ENCODE measurements around the gene ADGRG6. TPM values are rescaled to one million over a fixed set of nuclear protein-coding genes. Genes with fewer than 3 reads are reported as not detected.

ADGRG6 gene
- total and polyA plus RNA-seq, 2 experiments from 2014 or later, result 0.38 to 1.5 TPM

DNA sequence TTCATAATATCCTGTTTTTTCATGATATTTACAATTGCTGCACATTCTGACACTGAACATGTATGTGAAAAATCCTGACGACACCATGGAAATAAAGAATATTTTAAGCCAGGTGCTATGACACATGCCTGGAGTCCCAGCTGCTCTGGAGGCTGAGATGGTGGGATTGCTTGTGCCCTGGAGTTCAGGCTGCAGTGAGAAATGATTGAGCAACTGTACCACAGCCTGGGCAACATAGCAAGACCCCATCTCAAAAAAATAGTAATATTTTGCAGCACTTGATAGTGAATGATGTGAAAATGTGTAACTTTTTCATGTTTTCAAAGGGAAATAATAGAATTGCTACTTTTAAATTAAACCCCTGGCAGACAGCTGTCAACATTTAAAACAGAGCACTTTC is 137.1 kb downstream of the ADGRG6 start:
- Histone ChIP-seq H3K79me2 (ENCODE audit: insufficient read depth) (no peaks in the 10 kb centered on the region), H3K9me2 (ENCODE audit: insufficient read depth) (no peaks in the 10 kb centered on the region), H3K9ac (no peak overlapping the region), H2AFZ (no peak overlapping the region), H3K9me3 (ENCODE audit: low read depth) (no peaks in the 10 kb centered on the region), H3K4me3 (no peak overlapping the region), H3K27ac (no peak overlapping the region), H3K27me3 (replicated peaks; ENCODE audit: insufficient read depth) (no peaks in the 10 kb centered on the region), H3K4me2 (ENCODE audit: unreplicated experiment) (no peak overlapping the region), H4K20me1 (ENCODE audit: insufficient read depth) (no peaks in the 10 kb centered on the region), H3K4me1 (ENCODE audit: insufficient read depth) (peaks cover 6% of the 10 kb centered on the region; the same call in 1 of the 2 replicates), H3F3A (ENCODE audit: insufficient read depth) (no peaks in the 10 kb centered on the region), H3K36me3 (ENCODE audit: low read depth) (no peaks in the 10 kb centered on the region)
- WGBS, 2 experiments (ENCODE audit: low coverage in 1 of 2, low lambda C conversion rate in 2 of 2, missing lambda C conversion rate in 2 of 2), result 95 to 96% methylated on average over 1 of the region's 1 CpG
- in situ Hi-C loops (cut with MboI), result no loop called here
- TF ChIP-seq EZH2phosphoT487 (IDR thresholded peaks at IDR 0.05; ENCODE audit: insufficient read depth, low read depth) (no peak), EZH2 (IDR thresholded peaks at IDR 0.05; ENCODE audit: insufficient read depth, poor library complexity, severe bottlenecking) (no peak)
- no peak for DNase-seq

DNA sequence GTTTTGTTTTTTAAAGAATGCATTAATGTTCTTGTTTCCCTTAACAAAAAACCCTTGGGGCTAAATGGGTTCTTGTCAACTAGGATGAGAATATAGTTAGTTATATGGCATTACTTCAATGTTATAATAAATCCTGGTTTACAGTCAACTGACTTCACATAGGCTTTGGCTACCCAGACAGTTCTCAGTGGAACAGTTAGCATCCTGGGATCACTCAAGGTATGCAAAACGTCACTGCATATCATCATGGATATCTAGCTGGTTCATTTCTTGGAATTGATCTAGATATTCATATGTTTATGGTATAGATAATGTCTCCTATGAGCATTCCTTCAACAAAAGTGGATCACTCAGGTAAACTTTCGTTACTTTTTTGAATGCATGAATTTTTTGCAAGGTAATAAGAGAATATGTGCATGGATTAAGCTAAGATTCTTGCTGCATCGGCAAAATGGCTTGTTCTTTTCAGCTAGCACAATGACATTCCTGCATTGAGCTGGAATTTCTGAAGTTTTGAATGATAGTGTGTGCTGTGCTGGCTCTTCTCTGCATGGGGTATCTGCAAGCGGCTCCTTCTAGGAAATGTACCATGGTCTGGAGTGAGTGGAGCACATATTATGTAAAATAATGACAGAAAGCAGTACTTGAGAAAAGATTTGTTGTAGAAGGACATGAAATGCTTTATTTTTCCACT is 138.9 kb downstream of the ADGRG6 start:
- H2AFZ ChIP-seq, result no peak overlapping the region
- 65 to 69% methylated on average over 4 of the region's 4 CpGs for WGBS, 2 experiments (ENCODE audit: low coverage in 1 of 2, low lambda C conversion rate in 2 of 2, missing lambda C conversion rate in 2 of 2)
- H3K9ac ChIP-seq, result no peak overlapping the region
- no peaks in the 10 kb centered on the region for H3K9me2 ChIP-seq (ENCODE audit: insufficient read depth)
- no peaks in the 10 kb centered on the region for H3K79me2 ChIP-seq (ENCODE audit: insufficient read depth)
- TF ChIP-seq EZH2phosphoT487 (IDR thresholded peaks at IDR 0.05; ENCODE audit: insufficient read depth, low read depth) (no peak), EZH2 (IDR thresholded peaks at IDR 0.05; ENCODE audit: insufficient read depth, poor library complexity, severe bottlenecking) (no peak)
- H3K9me3 ChIP-seq (ENCODE audit: low read depth), result no peaks in the 10 kb centered on the region
- H3K36me3 ChIP-seq (ENCODE audit: low read depth), result no peaks in the 10 kb centered on the region
- DNase-seq, result no peak
- no peaks in the 10 kb centered on the region for H3K27me3 ChIP-seq (replicated peaks; ENCODE audit: insufficient read depth)
- in situ Hi-C loops (cut with MboI), result no loop called here
- H3K4me3 ChIP-seq, result no peak overlapping the region
- no peaks in the 10 kb centered on the region for H4K20me1 ChIP-seq (ENCODE audit: insufficient read depth)
- no peak overlapping the region for H3K27ac ChIP-seq
- no peak overlapping the region for H3K4me2 ChIP-seq (ENCODE audit: unreplicated experiment)
- peaks cover 15% of the 10 kb centered on the region for H3K4me1 ChIP-seq (ENCODE audit: insufficient read depth)
- H3F3A ChIP-seq (ENCODE audit: insufficient read depth), result no peaks in the 10 kb centered on the region

DNA sequence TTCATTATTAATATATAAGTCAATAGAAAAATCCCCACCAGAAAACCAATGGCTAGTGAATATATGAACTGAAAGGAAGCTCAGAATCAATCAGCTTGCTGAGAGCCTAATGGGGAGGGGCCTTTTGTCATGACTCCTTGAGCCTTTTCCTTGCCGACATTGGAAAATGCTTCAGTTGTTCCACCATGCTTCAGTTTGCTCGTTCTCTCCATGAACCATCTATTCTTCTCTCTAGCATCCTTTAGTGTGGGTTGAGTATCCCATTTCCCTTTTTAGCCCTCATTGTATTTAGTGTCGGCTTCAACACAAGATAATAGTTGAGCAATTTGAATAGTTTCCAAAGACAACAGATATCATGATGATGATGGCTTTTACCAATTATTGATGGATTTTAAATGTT is 139.9 kb downstream of the ADGRG6 start:
- H4K20me1 ChIP-seq (ENCODE audit: insufficient read depth), result no peaks in the 10 kb centered on the region
- H3K9ac ChIP-seq, result no peak overlapping the region
- DNase-seq, result no peak
- H3K9me3 ChIP-seq (ENCODE audit: low read depth), result no peaks in the 10 kb centered on the region
- in situ Hi-C loops (cut with MboI), result no loop called here
- no peaks in the 10 kb centered on the region for H3K36me3 ChIP-seq (ENCODE audit: low read depth)
- no peak overlapping the region for H3K4me3 ChIP-seq
- TF ChIP-seq EZH2 (IDR thresholded peaks at IDR 0.05; ENCODE audit: insufficient read depth, poor library complexity, severe bottlenecking) (no peak), EZH2phosphoT487 (IDR thresholded peaks at IDR 0.05; ENCODE audit: insufficient read depth, low read depth) (no peak)
- WGBS, 2 experiments (ENCODE audit: low coverage in 1 of 2, low lambda C conversion rate in 2 of 2, missing lambda C conversion rate in 2 of 2), result 95 to 96% methylated on average over 3 of the region's 3 CpGs
- no peak overlapping the region for H3K27ac ChIP-seq
- H3F3A ChIP-seq (ENCODE audit: insufficient read depth), result no peaks in the 10 kb centered on the region
- no peaks in the 10 kb centered on the region for H3K79me2 ChIP-seq (ENCODE audit: insufficient read depth)
- peaks cover 15% of the 10 kb centered on the region for H3K4me1 ChIP-seq (ENCODE audit: insufficient read depth)
- no peaks in the 10 kb centered on the region for H3K9me2 ChIP-seq (ENCODE audit: insufficient read depth)
- no peak overlapping the region for H2AFZ ChIP-seq
- H3K27me3 ChIP-seq (replicated peaks; ENCODE audit: insufficient read depth), result no peaks in the 10 kb centered on the region
- H3K4me2 ChIP-seq (ENCODE audit: unreplicated experiment), result no peak overlapping the region

DNA sequence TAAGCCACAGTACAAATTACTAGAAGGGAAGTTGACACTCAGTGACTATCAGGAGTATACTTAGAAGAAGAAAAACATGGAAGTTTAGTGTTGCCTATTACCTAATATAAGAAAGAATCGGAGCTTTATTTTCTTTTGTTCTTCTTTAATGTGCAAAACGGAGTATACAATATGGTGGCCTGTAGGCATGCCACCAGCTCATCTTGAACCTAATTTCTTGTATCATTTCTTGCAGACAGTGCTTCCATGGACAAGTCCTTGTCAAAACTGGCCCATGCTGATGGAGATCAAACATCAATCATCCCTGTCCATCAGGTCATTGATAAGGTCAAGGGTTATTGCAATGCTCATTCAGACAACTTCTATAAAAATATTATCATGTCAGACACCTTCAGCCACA is 141.3 kb downstream of the ADGRG6 start:
- DNase-seq, result no peak
- no peaks in the 10 kb centered on the region for H3K9me3 ChIP-seq (ENCODE audit: low read depth)
- peaks cover 15% of the 10 kb centered on the region for H3K4me1 ChIP-seq (ENCODE audit: insufficient read depth)
- H3K9ac ChIP-seq, result no peak overlapping the region
- H3K36me3 ChIP-seq (ENCODE audit: low read depth), result no peaks in the 10 kb centered on the region
- no peaks in the 10 kb centered on the region for H4K20me1 ChIP-seq (ENCODE audit: insufficient read depth)
- H3K27ac ChIP-seq, result no peak overlapping the region
- H3K4me3 ChIP-seq, result no peak overlapping the region
- H3K9me2 ChIP-seq (ENCODE audit: insufficient read depth), result no peaks in the 10 kb centered on the region
- H3K79me2 ChIP-seq (ENCODE audit: insufficient read depth), result no peaks in the 10 kb centered on the region
- no peaks in the 10 kb centered on the region for H3K27me3 ChIP-seq (replicated peaks; ENCODE audit: insufficient read depth)
- no peak overlapping the region for H2AFZ ChIP-seq
- H3K4me2 ChIP-seq (ENCODE audit: unreplicated experiment), result no peak overlapping the region
- WGBS, 2 experiments (ENCODE audit: low coverage in 1 of 2, low lambda C conversion rate in 2 of 2, missing lambda C conversion rate in 2 of 2), result 92 to 93% methylated on average over 2 of the region's 2 CpGs
- in situ Hi-C loops (cut with MboI), result no loop called here
- no peak for TF ChIP-seq EZH2 (IDR thresholded peaks at IDR 0.05; ENCODE audit: insufficient read depth, poor library complexity, severe bottlenecking)
- no peak for TF ChIP-seq EZH2phosphoT487 (IDR thresholded peaks at IDR 0.05; ENCODE audit: insufficient read depth, low read depth)
- H3F3A ChIP-seq (ENCODE audit: insufficient read depth), result no peaks in the 10 kb centered on the region
